ENCODE data around the gene HYCC2.
"Not testable (repeated sequence)": the region's sequence is repeated elsewhere in the genome, so short reads cannot be mapped to it uniquely, and the experiment has no call there.

GRCh38 chr2:201042451-201042850 lies 29.0 kb downstream of the HYCC2 start:
- not testable (repeated sequence) for TF ChIP-seq CTCF, POLR2A (IDR thresholded peaks at IDR 0.05)

All from right lobe of liver (tissue), 4 donors.